HL-60 (cell line): Measurements from ENCODE around the gene MTCH1.

Experiments used
- POLR2AphosphoS5 ChIP-seq: IDR thresholded peaks from 2 replicates; pipeline ENCODE4 v1.6.1; 2012; ENCODE audit warnings: low read depth
- TF ChIP-seq, protein P1 (sequence below): IDR thresholded peaks from one replicate; pipeline ENCODE4 v1.5.1; 2011; ENCODE audit warnings: low read length, control low read depth, inconsistent platforms; ENCODE audit not compliant: insufficient read depth
- TF ChIP-seq, protein P2 (sequence below): IDR thresholded peaks from 2 replicates; pipeline ENCODE4 v1.6.1; 2012; ENCODE audit warnings: low read depth; ENCODE audit not compliant: insufficient replicate concordance

DNA sequence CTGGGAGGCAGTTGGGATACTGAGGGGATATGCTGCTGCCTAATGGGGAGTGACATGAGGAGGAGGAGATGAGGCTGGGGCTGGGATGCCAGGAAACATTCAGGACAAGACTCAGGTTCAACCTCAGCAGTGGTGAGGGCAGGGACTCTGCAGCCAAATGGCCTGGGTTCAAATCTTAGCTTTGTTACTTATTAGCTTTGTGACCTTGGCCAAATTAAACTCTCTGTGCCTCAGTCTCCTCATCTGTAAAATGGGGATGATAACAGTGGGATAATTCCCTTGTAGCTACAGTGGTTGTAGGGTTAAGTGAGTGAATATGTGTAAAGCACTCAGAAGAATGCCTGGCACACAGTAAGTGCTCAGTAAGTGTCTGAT, 29.6 kb downstream of the MTCH1 start:
- TF ChIP-seq, protein P1, sequence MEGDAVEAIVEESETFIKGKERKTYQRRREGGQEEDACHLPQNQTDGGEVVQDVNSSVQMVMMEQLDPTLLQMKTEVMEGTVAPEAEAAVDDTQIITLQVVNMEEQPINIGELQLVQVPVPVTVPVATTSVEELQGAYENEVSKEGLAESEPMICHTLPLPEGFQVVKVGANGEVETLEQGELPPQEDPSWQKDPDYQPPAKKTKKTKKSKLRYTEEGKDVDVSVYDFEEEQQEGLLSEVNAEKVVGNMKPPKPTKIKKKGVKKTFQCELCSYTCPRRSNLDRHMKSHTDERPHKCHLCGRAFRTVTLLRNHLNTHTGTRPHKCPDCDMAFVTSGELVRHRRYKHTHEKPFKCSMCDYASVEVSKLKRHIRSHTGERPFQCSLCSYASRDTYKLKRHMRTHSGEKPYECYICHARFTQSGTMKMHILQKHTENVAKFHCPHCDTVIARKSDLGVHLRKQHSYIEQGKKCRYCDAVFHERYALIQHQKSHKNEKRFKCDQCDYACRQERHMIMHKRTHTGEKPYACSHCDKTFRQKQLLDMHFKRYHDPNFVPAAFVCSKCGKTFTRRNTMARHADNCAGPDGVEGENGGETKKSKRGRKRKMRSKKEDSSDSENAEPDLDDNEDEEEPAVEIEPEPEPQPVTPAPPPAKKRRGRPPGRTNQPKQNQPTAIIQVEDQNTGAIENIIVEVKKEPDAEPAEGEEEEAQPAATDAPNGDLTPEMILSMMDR: no peak
- TF ChIP-seq, protein P2, sequence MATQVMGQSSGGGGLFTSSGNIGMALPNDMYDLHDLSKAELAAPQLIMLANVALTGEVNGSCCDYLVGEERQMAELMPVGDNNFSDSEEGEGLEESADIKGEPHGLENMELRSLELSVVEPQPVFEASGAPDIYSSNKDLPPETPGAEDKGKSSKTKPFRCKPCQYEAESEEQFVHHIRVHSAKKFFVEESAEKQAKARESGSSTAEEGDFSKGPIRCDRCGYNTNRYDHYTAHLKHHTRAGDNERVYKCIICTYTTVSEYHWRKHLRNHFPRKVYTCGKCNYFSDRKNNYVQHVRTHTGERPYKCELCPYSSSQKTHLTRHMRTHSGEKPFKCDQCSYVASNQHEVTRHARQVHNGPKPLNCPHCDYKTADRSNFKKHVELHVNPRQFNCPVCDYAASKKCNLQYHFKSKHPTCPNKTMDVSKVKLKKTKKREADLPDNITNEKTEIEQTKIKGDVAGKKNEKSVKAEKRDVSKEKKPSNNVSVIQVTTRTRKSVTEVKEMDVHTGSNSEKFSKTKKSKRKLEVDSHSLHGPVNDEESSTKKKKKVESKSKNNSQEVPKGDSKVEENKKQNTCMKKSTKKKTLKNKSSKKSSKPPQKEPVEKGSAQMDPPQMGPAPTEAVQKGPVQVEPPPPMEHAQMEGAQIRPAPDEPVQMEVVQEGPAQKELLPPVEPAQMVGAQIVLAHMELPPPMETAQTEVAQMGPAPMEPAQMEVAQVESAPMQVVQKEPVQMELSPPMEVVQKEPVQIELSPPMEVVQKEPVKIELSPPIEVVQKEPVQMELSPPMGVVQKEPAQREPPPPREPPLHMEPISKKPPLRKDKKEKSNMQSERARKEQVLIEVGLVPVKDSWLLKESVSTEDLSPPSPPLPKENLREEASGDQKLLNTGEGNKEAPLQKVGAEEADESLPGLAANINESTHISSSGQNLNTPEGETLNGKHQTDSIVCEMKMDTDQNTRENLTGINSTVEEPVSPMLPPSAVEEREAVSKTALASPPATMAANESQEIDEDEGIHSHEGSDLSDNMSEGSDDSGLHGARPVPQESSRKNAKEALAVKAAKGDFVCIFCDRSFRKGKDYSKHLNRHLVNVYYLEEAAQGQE: no peak
- no peak for TF ChIP-seq POLR2AphosphoS5
